Glutamatergic neuron (in vitro differentiated cells): ENCODE results near the gene IZUMO1. TPM values are rescaled to one million over a fixed set of nuclear protein-coding genes. Genes with fewer than 3 reads are reported as not detected.
"Not testable (repeated sequence)": the region's sequence is repeated elsewhere in the genome, so short reads cannot be mapped to it uniquely, and the experiment has no call there.

Experiments used
- DNase-seq: peaks from one replicate; pipeline ENCODE4 v3.0.0; 2022
- H3K27ac Mint-ChIP-seq: one replicate; pipeline ENCODE4 v1.8.0; 2020; ENCODE audit warnings: mild to moderate bottlenecking, mixed read lengths, inconsistent platforms; ENCODE audit not compliant: unreplicated experiment
- H3K27me3 Mint-ChIP-seq: one replicate; pipeline ENCODE4 v1.8.0; 2020; ENCODE audit warnings: mild to moderate bottlenecking, moderate library complexity, mixed read lengths, inconsistent platforms; ENCODE audit not compliant: unreplicated experiment
- H3K36me3 Mint-ChIP-seq: one replicate; pipeline ENCODE4 v1.8.0; 2020; ENCODE audit warnings: mild to moderate bottlenecking, mixed read lengths, inconsistent platforms; ENCODE audit not compliant: unreplicated experiment
- H3K4me1 Mint-ChIP-seq: one replicate; pipeline ENCODE4 v1.8.0; 2020; ENCODE audit warnings: mild to moderate bottlenecking, low read depth, mixed read lengths, inconsistent platforms; ENCODE audit not compliant: unreplicated experiment
- H3K4me3 Mint-ChIP-seq: one replicate; pipeline ENCODE4 v1.8.0; 2020; ENCODE audit warnings: mild to moderate bottlenecking, mixed read lengths, inconsistent platforms; ENCODE audit not compliant: unreplicated experiment
- H3K9me3 Mint-ChIP-seq: one replicate; pipeline ENCODE4 v1.8.0; 2020; ENCODE audit warnings: mild to moderate bottlenecking, moderate library complexity, mixed read lengths, inconsistent platforms; ENCODE audit not compliant: unreplicated experiment
- CTCF ChIP-seq: fragments of 200-600 bp; sonication (generic); IDR thresholded peaks from one replicate; pipeline ENCODE4 v1.5.0; 2021; ENCODE audit not compliant: partially characterized antibody, unreplicated experiment
- total RNA-seq: library from RNA; stranded (reverse); fragmentation: NEBNext Ultra II Directional; extraction: Animal tissue kit (Norgen Biotek cat#: 25700); gene quantifications from one replicate; pipeline ENCODE4 v1.2.1, GENCODE V29; 2021; ENCODE audit not compliant: unreplicated experiment

IZUMO1 gene
- total RNA-seq, 1 donor from 2014 or later, result not detected

GRCh38 chr19:48696353-48697010 lies 50.2 kb downstream of the IZUMO1 start:
- H3K27ac Mint-ChIP-seq, result no peak overlapping the region
- no peaks in the 10 kb centered on the region for H3K9me3 Mint-ChIP-seq
- no peaks in the 10 kb centered on the region for H3K36me3 Mint-ChIP-seq
- no peak for DNase-seq
- peak overlapping the region; percentile 74 for H3K4me3 Mint-ChIP-seq
- TF ChIP-seq CTCF, result no peak
- peaks cover 3% of the 10 kb centered on the region for H3K27me3 Mint-ChIP-seq
- H3K4me1 Mint-ChIP-seq, result no peaks in the 10 kb centered on the region

- no peaks in the 10 kb centered on the region for H3K36me3 Mint-ChIP-seq
- H3K27ac Mint-ChIP-seq, result no peak within 1 kb of the TSS
- H3K9me3 Mint-ChIP-seq, result no peaks in the 10 kb centered on the region
- no peaks in the 10 kb centered on the region for H3K4me1 Mint-ChIP-seq
- no peak for TF ChIP-seq CTCF
- H3K27me3 Mint-ChIP-seq, result peaks cover 3% of the 10 kb centered on the region
- no peak for DNase-seq
- peak within 1 kb of the TSS; percentile 74 for H3K4me3 Mint-ChIP-seq
Observed at GRCh38 chr19:48695743-48696352, 50.9 kb downstream of the IZUMO1 start, which contains the start of gene FUT2. FUT2 (plus strand) TSS chr19:48695971; CDS start chr19:48702957, 6,986 bp downstream.

DNA sequence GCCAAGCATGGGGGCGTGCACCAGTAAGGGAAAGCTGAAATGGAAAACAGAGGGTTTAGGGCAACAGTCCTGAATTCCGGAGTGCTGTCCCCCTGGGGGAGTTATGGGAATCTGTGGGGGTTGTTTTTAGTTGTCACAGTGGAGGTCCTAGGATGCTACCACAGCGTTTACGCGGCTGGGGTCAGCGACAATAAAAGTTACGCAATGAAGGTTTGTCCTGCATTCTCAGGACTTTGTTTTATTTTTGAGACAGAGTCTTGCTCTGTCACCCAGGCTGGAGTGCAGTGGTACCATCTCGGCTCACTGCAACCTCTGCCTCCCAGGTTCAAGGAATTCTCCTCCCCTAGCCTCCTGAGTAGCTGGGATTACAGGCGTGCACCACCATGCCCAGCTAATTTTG lies 53.1 kb downstream of the IZUMO1 start:
- not testable (repeated sequence) for H3K36me3 Mint-ChIP-seq, H3K27ac Mint-ChIP-seq, H3K4me1 Mint-ChIP-seq, H3K27me3 Mint-ChIP-seq, H3K4me3 Mint-ChIP-seq, H3K9me3 Mint-ChIP-seq, DNase-seq

Other genes starting within 250 kb of the IZUMO1 start
- 36.3 TPM for gene LMTK3, start 235.1 kb downstream of the IZUMO1 start, total RNA-seq
- not detected for gene SULT2B1, start 194.7 kb downstream of the IZUMO1 start, total RNA-seq
- not detected for gene SPACA4, start 140.2 kb downstream of the IZUMO1 start, total RNA-seq
- gene FAM83E, start 131.8 kb downstream of the IZUMO1 start, total RNA-seq, result 1.5 TPM
- gene RPL18, start 127.7 kb downstream of the IZUMO1 start, total RNA-seq, result 1,011 TPM
- gene SPHK2, start 127.4 kb downstream of the IZUMO1 start, total RNA-seq, result 146 TPM
- 2.9 TPM for gene DBP, start 109.5 kb downstream of the IZUMO1 start, total RNA-seq
- gene CA11, start 100.7 kb downstream of the IZUMO1 start, total RNA-seq, result 7.8 TPM
- gene NTN5, start 73.9 kb downstream of the IZUMO1 start, total RNA-seq, result 1.8 TPM
- 0.22 TPM for gene FUT2, start 50.9 kb downstream of the IZUMO1 start, total RNA-seq
- gene MAMSTR, start 27.2 kb downstream of the IZUMO1 start, total RNA-seq, result 2.7 TPM
- 6.2 TPM for gene RASIP1, start 6.3 kb downstream of the IZUMO1 start, total RNA-seq
- gene FUT1, start 5.7 kb upstream of the IZUMO1 start, total RNA-seq, result 4.4 TPM
- gene FGF21, start 8.6 kb upstream of the IZUMO1 start, total RNA-seq, result not detected
- 22.3 TPM for gene BCAT2, start 64.1 kb upstream of the IZUMO1 start, total RNA-seq
- 1.0 TPM for gene HSD17B14, start 89.6 kb upstream of the IZUMO1 start, total RNA-seq
- gene PLEKHA4, start 121.7 kb upstream of the IZUMO1 start, total RNA-seq, result 9.4 TPM
- 106 TPM for gene PPP1R15A, start 125.5 kb upstream of the IZUMO1 start, total RNA-seq
- gene TULP2, start 151.8 kb upstream of the IZUMO1 start, total RNA-seq, result not detected
- 115 TPM for gene NUCB1, start 153.4 kb upstream of the IZUMO1 start, total RNA-seq
- gene DHDH, start 186.8 kb upstream of the IZUMO1 start, total RNA-seq, result not detected
- gene BAX, start 208.0 kb upstream of the IZUMO1 start, total RNA-seq, result 87.7 TPM
- gene FTL, start 218.4 kb upstream of the IZUMO1 start, total RNA-seq, result 875 TPM
- 69.0 TPM for gene GYS1, start 246.4 kb upstream of the IZUMO1 start, total RNA-seq
- gene RUVBL2, start 247.0 kb upstream of the IZUMO1 start, total RNA-seq, result 60.9 TPM